ENCODE results near the gene ANAPC15. TPM values are rescaled to one million over a fixed set of nuclear protein-coding genes. Genes with fewer than 3 reads are reported as not detected.

ANAPC15 gene
- total and polyA plus RNA-seq, 8 donors, result 27.1 to 52.6 (median 41.0) TPM

DNA sequence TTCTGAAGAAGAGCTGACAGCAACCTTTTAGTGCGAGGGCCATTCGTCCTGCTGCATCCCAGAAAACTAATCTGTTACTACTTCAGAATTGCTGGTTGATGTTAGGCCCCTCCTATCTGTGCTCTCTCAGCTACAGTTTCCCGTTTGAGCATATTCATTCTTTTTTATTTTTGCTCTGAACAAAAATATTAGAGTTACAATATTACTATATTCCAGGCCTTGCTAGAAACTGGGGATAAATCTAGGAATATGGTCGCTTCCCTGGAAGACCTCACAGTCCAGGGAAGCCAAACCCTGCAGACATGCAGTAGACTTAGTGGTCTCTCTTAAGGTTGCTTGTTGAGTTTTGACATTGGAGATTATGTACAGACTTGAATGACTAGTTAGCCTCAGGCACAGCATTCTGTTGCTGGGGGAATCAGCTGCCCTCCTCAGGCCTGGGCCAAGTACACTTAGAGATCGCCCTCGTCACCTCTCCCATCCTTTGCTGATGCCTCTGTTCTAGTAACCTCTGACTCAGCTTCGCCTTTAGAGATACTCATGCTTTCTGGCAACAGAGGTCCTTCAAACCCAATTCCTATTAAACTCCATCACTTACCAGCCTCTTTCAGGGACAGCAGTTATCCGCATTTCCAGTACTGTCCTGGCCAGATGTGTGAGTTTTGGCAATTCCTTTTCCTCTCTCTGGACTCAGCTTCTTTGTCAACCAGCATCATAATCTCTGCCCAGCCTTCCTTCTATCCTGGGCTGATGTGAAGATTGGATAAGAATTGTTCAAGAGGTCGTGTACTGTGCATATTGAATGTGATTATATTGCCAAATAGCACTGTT, 698 bp upstream of the ANAPC15 start:
- no peak for ATAC-seq
- Histone ChIP-seq H3K27me3 (no peaks in the 10 kb centered on the region), H3K4me3 (peak overlapping the region; percentile 52 to 58), H3K27ac (peak overlapping the region; percentile 99 to 100), H3K36me3 (peaks cover 0 to 17% of the 10 kb centered on the region in 2 donors), H3K9me3 (no peaks in the 10 kb centered on the region), H3K4me1 (peaks cover 8 to 16% of the 10 kb centered on the region in 2 donors)
- DNase-seq, result no peak
- intact Hi-C loops (cut with DNase I), result no loop called here
- TF ChIP-seq, protein P1, sequence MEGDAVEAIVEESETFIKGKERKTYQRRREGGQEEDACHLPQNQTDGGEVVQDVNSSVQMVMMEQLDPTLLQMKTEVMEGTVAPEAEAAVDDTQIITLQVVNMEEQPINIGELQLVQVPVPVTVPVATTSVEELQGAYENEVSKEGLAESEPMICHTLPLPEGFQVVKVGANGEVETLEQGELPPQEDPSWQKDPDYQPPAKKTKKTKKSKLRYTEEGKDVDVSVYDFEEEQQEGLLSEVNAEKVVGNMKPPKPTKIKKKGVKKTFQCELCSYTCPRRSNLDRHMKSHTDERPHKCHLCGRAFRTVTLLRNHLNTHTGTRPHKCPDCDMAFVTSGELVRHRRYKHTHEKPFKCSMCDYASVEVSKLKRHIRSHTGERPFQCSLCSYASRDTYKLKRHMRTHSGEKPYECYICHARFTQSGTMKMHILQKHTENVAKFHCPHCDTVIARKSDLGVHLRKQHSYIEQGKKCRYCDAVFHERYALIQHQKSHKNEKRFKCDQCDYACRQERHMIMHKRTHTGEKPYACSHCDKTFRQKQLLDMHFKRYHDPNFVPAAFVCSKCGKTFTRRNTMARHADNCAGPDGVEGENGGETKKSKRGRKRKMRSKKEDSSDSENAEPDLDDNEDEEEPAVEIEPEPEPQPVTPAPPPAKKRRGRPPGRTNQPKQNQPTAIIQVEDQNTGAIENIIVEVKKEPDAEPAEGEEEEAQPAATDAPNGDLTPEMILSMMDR (IDR thresholded peaks at IDR 0.05), result no peak

DNA sequence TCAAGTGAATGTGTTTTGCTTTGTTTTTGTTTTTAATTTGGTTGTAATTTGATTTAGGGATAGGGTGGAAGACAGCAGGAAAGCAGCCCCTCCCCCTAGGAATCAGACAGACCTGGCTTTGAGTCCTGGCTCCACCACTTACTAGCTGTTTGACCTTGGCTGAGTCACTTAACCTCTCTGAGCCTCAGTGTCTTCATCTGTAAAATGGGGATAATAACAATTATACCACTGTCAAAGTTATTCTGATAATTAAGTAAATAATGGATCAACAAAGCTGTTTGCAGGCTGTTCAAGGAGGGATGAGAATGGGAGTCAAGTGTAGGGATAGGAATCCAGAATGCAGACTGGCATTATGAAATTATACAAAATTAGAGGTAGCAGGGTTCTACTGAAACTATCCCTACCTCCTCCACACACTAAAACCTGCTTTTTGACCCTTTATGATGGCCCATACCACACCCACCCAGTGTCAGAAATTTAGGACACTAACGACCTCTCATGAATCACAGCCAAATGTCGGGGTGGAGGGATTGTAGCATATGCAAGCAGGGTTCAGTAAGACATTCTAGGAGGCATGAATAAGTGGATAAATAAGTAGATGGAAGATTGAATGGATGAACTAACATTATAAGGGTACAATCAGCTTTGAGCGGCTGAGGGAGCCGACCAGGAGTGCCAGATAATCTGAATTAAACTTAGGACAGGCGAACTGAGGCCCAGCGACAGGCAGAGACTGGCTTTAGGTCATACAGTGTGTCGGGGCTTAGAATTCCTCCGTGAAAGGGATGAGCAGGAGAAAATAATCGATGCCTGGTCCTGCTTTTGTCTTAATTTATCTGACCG, 974 bp downstream of the ANAPC15 start:
- H3K4me3 ChIP-seq, result peak overlapping the region; percentile 52 to 58
- intact Hi-C loops (cut with DNase I), result no loop called here
- TF ChIP-seq, protein P1 (IDR thresholded peaks at IDR 0.05), result no peak
- peaks cover 8 to 16% of the 10 kb centered on the region in 2 donors for H3K4me1 ChIP-seq
- DNase-seq, result no peak
- no peaks in the 10 kb centered on the region for H3K27me3 ChIP-seq
- H3K9me3 ChIP-seq, result no peaks in the 10 kb centered on the region
- H3K36me3 ChIP-seq, result peaks cover 0 to 25% of the 10 kb centered on the region in 2 donors
- no peak for ATAC-seq
- H3K27ac ChIP-seq, result peak overlapping the region; percentile 99 to 100

DNA sequence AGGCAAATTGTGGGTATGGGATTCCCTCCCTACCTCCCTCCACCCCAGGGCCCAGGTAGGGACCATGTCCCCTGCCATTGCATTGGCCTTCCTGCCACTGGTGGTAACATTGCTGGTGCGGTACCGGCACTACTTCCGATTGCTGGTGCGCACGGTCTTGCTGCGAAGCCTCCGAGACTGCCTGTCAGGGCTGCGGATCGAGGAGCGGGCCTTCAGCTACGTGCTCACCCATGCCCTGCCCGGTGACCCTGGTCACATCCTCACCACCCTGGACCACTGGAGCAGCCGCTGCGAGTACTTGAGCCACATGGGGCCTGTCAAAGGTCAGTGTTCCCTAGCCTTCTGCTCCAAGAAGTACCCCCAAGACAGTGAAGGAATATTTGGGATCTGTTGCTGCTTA, 6.6 kb downstream of the ANAPC15 start, which contains the start of gene TOMT:
TOMT (plus strand) TSS at position 37 of the 400 bp plus-strand sequence; CDS start at position 65, 28 bp downstream.
- H3K27me3 ChIP-seq, result no peaks in the 10 kb centered on the region
- no peak within 1 kb of the TSS for H3K4me3 ChIP-seq
- peaks cover 10 to 28% of the 10 kb centered on the region in 2 donors for H3K4me1 ChIP-seq
- intact Hi-C loops (cut with DNase I), result no loop called here
- no peak for ATAC-seq
- H3K36me3 ChIP-seq, result peaks cover 0 to 25% of the 10 kb centered on the region in 2 donors
- TF ChIP-seq, protein P1 (IDR thresholded peaks at IDR 0.05), result no peak
- H3K9me3 ChIP-seq, result no peaks in the 10 kb centered on the region
- H3K27ac ChIP-seq, result no peak within 1 kb of the TSS
- no peak for DNase-seq

DNA sequence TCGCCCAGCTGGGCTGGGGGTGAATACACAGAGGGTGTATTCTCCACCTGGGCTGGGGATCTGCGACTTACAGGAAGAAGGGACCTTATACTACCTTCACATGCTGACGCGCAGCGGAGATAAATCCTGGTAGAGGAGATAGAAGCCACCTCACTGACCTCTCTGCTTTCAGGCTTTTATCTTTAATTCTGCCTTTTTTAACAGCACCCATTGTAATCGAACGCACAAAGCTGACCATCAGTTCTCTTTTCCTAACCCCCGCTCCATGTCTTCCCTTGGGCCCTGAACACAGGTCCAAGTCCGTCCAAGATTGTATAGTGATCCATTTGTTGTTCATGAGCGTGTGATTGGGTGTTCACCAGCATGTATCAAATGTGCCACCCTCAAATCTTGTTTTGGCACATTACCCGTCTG, 8.7 kb downstream of the ANAPC15 start:
- no peaks in the 10 kb centered on the region for H3K9me3 ChIP-seq
- peak overlapping the region; percentile 97 to 98 for H3K27ac ChIP-seq
- peaks cover 0 to 26% of the 10 kb centered on the region in 2 donors for H3K36me3 ChIP-seq
- peaks cover 14 to 47% of the 10 kb centered on the region in 2 donors for H3K4me1 ChIP-seq
- H3K27me3 ChIP-seq, result no peaks in the 10 kb centered on the region
- peak overlapping the region in 1 of 2 donors; percentile 93 for H3K4me3 ChIP-seq
- intact Hi-C loops (cut with DNase I), result no loop called here
- TF ChIP-seq, protein P1 (IDR thresholded peaks at IDR 0.05), result no peak
- DNase-seq (no peak), ATAC-seq (no peak)

All from left lung (tissue), 10 donors.